GM19455 (cell line): ENCODE data around the gene ANKRD22.
"Not testable (repeated sequence)": the region's sequence is repeated elsewhere in the genome, so short reads cannot be mapped to it uniquely, and the experiment has no call there.

ENCODE experiments used
- ATAC-seq: cut with Tn5 transposase; IDR thresholded peaks from one replicate; pipeline ENCODE4 v1.9.1; 2021; ENCODE audit not compliant: unreplicated experiment

The ANKRD22 gene

GRCh38 chr10:88851706-88852105 lies at the start of gene ANKRD22:
ANKRD22 (minus strand) TSS chr10:88851844; CDS start chr10:88851607, 237 bp downstream.
- ATAC-seq: no peak

- no peak for ATAC-seq
Measured at GRCh38 chr10:88899886-88900285, 48.2 kb upstream of the ANKRD22 start.

- ATAC-seq: no peak
Measured at GRCh38 chr10:88898727-88899126, 47.1 kb upstream of the ANKRD22 start.

GRCh38 chr10:88896994-88897853 lies 45.6 kb upstream of the ANKRD22 start:
- ATAC-seq: no peak

GRCh38 chr10:88896372-88896993 lies 44.8 kb upstream of the ANKRD22 start:
- ATAC-seq: no peak

GRCh38 chr10:88895250-88895649 lies 43.6 kb upstream of the ANKRD22 start:
- no peak for ATAC-seq

- no peak for ATAC-seq
Measured at GRCh38 chr10:88893611-88894010, 42.0 kb upstream of the ANKRD22 start.

GRCh38 chr10:88892222-88892967 lies 40.8 kb upstream of the ANKRD22 start:
- ATAC-seq: no peak

GRCh38 chr10:88890681-88891381 lies 39.2 kb upstream of the ANKRD22 start:
- no peak for ATAC-seq

- peak; percentile 72 for ATAC-seq
Measured at GRCh38 chr10:88889559-88890337, 38.1 kb upstream of the ANKRD22 start.

- ATAC-seq: no peak
Measured at GRCh38 chr10:88888810-88889445, 37.3 kb upstream of the ANKRD22 start.

GRCh38 chr10:88886557-88886956 lies 34.9 kb upstream of the ANKRD22 start:
- ATAC-seq: peak; percentile 52

GRCh38 chr10:88883448-88883809 lies 31.8 kb upstream of the ANKRD22 start:
- no peak for ATAC-seq

GRCh38 chr10:88882646-88883447 lies 31.2 kb upstream of the ANKRD22 start:
- not testable (repeated sequence) for ATAC-seq

GRCh38 chr10:88881922-88882645 lies 30.4 kb upstream of the ANKRD22 start:
- no peak for ATAC-seq

- no peak for ATAC-seq
Measured at GRCh38 chr10:88881320-88881719, 29.7 kb upstream of the ANKRD22 start.

GRCh38 chr10:88880282-88881076 lies 28.8 kb upstream of the ANKRD22 start:
- ATAC-seq: peak; percentile 78
